SH-SY5Y (cell line): ENCODE measurements around the gene CD81.

Experiments
- GATA2 ChIP-seq: IDR thresholded peaks from 2 replicates; pipeline ENCODE4 v1.6.1; 2011; ENCODE audit warnings: mild to moderate bottlenecking, low read depth, low read length
- GATA3 ChIP-seq: IDR thresholded peaks from 2 replicates; pipeline ENCODE4 v1.6.1; 2011; ENCODE audit warnings: low read depth, mild to moderate bottlenecking, low read length, moderate library complexity

- no peak for TF ChIP-seq GATA3
- no peak for TF ChIP-seq GATA2
Measured at GRCh38 chr11:2381494-2382128, 4.5 kb downstream of the CD81 start.
